ENCODE data around the gene CCDC43. TPM values are rescaled to one million over a fixed set of nuclear protein-coding genes. Genes with fewer than 3 reads are reported as not detected.
"Not testable (repeated sequence)": the region's sequence is repeated elsewhere in the genome, so short reads cannot be mapped to it uniquely, and the experiment has no call there.

Gene CCDC43
- total RNA-seq, 4 donors from 2014 or later, result 16.7 to 21.0 (median 18.6) TPM

DNA sequence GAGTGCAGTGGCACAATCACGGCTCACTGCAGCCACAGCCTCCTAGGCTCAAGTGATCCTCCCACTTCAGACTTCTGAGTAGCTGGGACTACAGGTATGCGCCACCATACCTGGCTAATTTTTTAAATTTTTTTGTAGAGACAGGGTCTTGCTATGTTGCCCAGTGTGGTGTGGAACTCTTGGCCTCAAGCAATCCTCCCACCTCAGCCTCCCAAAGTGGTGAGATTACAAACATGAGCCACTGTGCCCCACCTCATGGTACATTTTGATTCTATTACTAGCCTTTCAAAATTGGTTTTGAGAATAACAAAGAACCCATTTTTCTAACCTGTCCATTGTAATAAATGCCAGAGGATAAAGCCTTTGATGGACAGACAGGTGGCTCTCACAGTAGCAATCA is 1.4 kb downstream of the CCDC43 start:
- Histone ChIP-seq H3K4me1 (peaks cover 0 to 24% (median 7%) of the 10 kb centered on the region in 3 donors), H3K27me3 (no peaks in the 10 kb centered on the region), H3K4me3 (no peak overlapping the region), H3K36me3 (peaks cover 0 to 26% of the 10 kb centered on the region in 2 donors), H3K27ac (no peak overlapping the region), H3K9me3 (no peaks in the 10 kb centered on the region)
- TF ChIP-seq EP300 (IDR thresholded peaks at IDR 0.05) (no peak), POLR2A (IDR thresholded peaks at IDR 0.05) (no peak), CTCF (IDR thresholded peaks at IDR 0.05) (no peak), POLR2AphosphoS5 (IDR thresholded peaks at IDR 0.05) (no peak)
- no peak for ATAC-seq
- 67 to 83% methylated on average over 2 of the region's 2 CpGs for WGBS, 2 donors (ENCODE audit: low coverage in 1 of 2)

DNA sequence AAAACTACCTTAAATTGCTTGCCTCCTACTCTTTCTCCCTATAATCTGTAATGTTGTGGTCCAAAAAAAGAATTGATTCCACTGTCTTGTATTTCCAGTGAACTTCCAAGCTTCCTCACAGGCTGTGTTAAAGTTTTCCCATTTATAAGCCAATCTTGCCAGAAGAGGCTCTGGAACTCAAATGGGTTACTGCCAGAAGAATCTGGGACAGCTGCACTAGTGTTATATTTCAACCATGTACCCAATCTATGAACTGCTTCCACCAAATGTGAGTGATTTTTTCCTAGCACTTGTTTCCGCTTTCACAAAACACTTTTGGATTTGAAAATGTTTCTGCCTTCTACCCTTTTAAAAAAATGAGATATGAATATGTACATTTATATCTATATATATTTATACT is 1.8 kb downstream of the CCDC43 start:
- Histone ChIP-seq H3K9me3 (no peaks in the 10 kb centered on the region), H3K27ac (no peak overlapping the region), H3K4me3 (no peak overlapping the region), H3K27me3 (no peaks in the 10 kb centered on the region), H3K36me3 (peaks cover 0 to 30% of the 10 kb centered on the region in 2 donors), H3K4me1 (peaks cover 0 to 24% (median 7%) of the 10 kb centered on the region in 3 donors)
- ATAC-seq, result no peak
- TF ChIP-seq CTCF (IDR thresholded peaks at IDR 0.05) (no peak), POLR2A (IDR thresholded peaks at IDR 0.05) (no peak), POLR2AphosphoS5 (IDR thresholded peaks at IDR 0.05) (no peak), EP300 (IDR thresholded peaks at IDR 0.05) (no peak)
- 63 to 83% methylated on average over 1 of the region's 1 CpG for WGBS, 2 donors (ENCODE audit: low coverage in 1 of 2)

DNA sequence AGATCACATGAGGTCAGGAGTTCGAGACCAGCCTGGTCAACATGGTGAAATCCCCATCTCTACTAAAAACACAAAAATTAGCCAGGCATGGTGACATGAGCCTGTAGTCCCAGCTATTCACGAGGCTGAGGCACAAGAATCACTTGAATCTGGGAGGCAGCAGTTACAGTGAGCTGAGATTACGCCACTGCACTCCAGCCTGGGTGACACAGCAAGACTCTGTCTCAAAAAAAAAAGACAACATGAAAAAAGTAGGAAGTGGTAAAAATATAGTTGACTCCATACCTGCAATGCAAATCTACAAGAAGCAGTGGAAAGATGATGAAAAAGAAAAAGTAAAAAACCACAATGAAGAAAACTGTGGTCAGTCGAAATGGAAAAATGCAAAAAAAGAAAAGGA is 6.3 kb downstream of the CCDC43 start:
- ATAC-seq, H3K9me3 ChIP-seq, H3K27ac ChIP-seq, H3K27me3 ChIP-seq, H3K4me1 ChIP-seq, H3K4me3 ChIP-seq: not testable (repeated sequence)
- peaks cover 0 to 75% of the 10 kb centered on the region in 2 donors for H3K36me3 ChIP-seq
- 77 to 86% methylated on average over 3 to 4 of the region's 4 CpGs for WGBS, 2 donors (ENCODE audit: low coverage in 1 of 2)

DNA sequence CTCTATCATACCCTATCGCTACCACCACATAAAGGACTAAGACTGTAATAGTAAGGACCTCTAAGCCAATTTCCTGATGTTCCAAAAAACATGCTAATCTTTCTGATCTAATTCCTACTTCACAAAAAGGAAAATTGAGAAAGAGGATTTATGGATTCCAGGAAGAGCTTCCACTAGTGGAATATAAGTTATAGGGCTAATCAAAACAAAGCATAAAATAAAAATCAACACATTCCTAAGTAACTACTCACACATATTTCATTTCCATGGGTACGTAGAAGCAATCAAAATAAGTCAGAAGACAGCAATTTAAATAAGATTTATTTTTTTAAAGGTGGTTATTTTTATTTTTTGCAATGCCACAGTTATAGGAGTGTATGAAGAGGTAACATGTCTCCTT is 12.4 kb downstream of the CCDC43 start:
- no peak overlapping the region for H3K4me3 ChIP-seq
- H3K27ac ChIP-seq, result no peak overlapping the region
- no peaks in the 10 kb centered on the region for H3K27me3 ChIP-seq
- H3K36me3 ChIP-seq, result peaks cover 0 to 46% of the 10 kb centered on the region in 2 donors
- TF ChIP-seq POLR2AphosphoS5 (IDR thresholded peaks at IDR 0.05) (no peak), EP300 (IDR thresholded peaks at IDR 0.05) (no peak), CTCF (IDR thresholded peaks at IDR 0.05) (no peak)
- ATAC-seq, result no peak
- H3K9me3 ChIP-seq, result no peaks in the 10 kb centered on the region
- 54 to 56% methylated on average over 2 of the region's 2 CpGs for WGBS, 2 donors (ENCODE audit: low coverage in 1 of 2)
- H3K4me1 ChIP-seq, result no peaks in the 10 kb centered on the region

DNA sequence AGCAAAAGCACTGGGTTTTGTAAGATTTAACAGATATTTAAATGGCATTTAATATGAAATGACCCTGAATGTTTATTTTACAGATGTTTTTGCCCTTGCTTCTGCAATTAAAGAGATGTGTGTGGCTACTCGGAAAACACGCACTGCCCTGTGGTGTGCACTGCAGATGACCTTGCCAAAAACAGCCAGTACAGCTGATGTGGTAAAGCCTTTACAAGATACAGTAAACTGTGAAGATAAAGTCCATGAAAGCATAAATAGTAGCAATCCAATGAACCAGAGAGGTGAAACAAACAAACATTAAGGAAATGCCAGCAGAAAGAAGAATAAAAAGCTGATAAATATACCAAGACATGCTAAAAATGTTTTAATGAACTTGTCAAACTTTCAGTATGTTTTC is 15.7 kb downstream of the CCDC43 start:
- Histone ChIP-seq H3K27me3 (no peaks in the 10 kb centered on the region), H3K36me3 (peaks cover 0 to 14% of the 10 kb centered on the region in 2 donors), H3K4me1 (no peaks in the 10 kb centered on the region), H3K9me3 (no peaks in the 10 kb centered on the region), H3K4me3 (no peak overlapping the region), H3K27ac (no peak overlapping the region)
- WGBS, 2 donors (ENCODE audit: low coverage in 1 of 2), result 62 to 79% methylated on average over 2 of the region's 2 CpGs
- ATAC-seq, result no peak
- TF ChIP-seq EP300 (IDR thresholded peaks at IDR 0.05) (no peak), POLR2A (IDR thresholded peaks at IDR 0.05) (no peak)

GRCh38 chr17:44672479-44673093 is 17.0 kb downstream of the CCDC43 start:
- no peak for ATAC-seq
- Histone ChIP-seq H3K36me3 (peaks cover 0 to 1% of the 10 kb centered on the region in 2 donors), H3K27ac (no peak overlapping the region), H3K4me1 (no peaks in the 10 kb centered on the region), H3K27me3 (no peaks in the 10 kb centered on the region), H3K4me3 (no peak overlapping the region), H3K9me3 (no peaks in the 10 kb centered on the region)
- peak in 3 of 4 experiments; percentile 14 to 46 (median 28) for TF ChIP-seq CTCF (IDR thresholded peaks at IDR 0.05)
- TF ChIP-seq EP300 (IDR thresholded peaks at IDR 0.05), result no peak
